HG03108 (cell line): ENCODE measurements around the gene FER1L5.

Experiments used
- ATAC-seq: cut with Tn5 transposase; IDR thresholded peaks from one replicate; pipeline ENCODE4 v1.9.1; 2021; ENCODE audit warnings: moderate library complexity; ENCODE audit not compliant: unreplicated experiment

FER1L5 gene

DNA sequence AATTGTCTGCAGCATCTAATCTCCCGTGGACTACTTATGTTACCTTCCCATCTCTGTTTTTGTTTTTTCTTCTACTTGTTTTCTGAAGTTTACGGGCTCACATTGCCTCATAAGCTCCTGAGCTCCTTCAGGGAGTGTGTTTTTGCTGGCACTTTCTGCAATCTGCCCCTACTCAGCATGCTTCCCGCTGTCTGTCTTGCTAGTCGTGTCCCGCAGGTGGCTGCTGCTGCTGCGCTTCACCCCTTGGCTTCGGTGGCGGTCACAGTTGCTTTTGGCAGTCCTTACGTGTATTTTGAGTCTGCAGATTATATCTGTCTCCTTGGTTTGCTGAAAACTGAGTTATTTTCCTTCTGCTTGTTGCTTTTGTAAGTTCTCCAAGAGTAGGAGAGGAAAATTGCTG is 37.3 kb downstream of the FER1L5 start:
- no peak for ATAC-seq

GRCh38 chr2:96680561-96681141 is 38.1 kb downstream of the FER1L5 start:
- ATAC-seq = no peak

GRCh38 chr2:96681540-96681939 is 39.0 kb downstream of the FER1L5 start:
- no peak for ATAC-seq

GRCh38 chr2:96683307-96683706 is 40.7 kb downstream of the FER1L5 start:
- ATAC-seq = no peak

- no peak for ATAC-seq
Observed at GRCh38 chr2:96683972-96684820, 41.6 kb downstream of the FER1L5 start.

DNA sequence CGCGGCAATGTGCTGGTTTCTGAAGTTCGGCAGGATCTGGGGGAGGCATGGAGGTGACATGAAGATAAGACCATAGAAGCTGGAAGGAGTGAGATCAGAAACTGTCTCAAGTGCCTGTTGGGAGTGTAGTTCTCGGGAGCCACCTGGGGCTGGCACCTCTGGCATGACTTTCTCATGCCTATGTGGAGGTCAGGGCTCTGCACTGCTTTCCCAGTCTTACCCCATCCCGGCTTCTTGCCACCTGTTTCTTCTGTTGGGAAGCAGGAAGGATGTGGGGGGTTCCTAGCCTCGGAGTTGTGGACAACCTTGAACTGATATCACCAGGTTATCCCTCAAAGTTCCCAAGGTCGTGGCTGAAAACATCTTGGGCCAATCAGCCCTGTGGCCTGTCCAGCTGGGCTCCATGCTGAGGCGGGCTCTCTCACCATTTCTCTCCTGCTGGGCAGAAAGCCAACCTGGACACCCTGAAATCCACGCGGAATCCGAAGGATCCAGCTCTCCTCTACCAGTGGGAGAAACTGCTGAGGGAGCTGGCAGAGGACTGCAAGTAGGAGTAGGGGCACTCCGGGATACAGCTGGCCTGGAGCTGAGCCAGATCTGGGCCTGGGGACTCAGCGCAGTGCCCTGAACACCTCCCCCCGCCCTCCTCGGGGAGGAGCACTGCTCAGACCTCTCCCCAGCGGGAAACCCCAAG is 42.5 kb downstream of the FER1L5 start:
- no peak for ATAC-seq

GRCh38 chr2:96685577-96686459 is 43.3 kb downstream of the FER1L5 start:
- no peak for ATAC-seq

DNA sequence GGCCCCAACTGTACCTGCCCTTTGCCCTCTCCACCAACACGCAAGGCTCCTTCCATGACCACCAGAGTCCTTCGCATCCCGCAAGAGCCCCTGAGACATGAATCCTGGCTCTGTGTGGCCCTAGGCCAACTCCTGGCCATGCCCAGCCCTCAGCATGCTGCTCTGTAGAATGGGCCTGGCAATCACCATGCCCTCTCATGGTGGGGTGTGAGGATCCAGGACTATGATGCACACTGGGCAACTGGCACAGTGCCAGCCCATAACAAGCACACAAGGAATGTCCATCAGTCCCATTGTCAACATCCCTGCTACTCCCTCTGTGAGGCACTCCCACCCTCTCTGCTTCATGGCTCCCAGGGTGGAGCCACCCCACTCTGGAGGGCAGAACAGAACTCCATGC is 44.7 kb downstream of the FER1L5 start:
- no peak for ATAC-seq

GRCh38 chr2:96687711-96688640 is 45.4 kb downstream of the FER1L5 start:
- no peak for ATAC-seq

- ATAC-seq = no peak
Observed at GRCh38 chr2:96688649-96689430, 46.3 kb downstream of the FER1L5 start.

- ATAC-seq = no peak
Observed at GRCh38 chr2:96689431-96689991, 46.9 kb downstream of the FER1L5 start.

GRCh38 chr2:96690306-96691021 is 47.9 kb downstream of the FER1L5 start:
- ATAC-seq = no peak

DNA sequence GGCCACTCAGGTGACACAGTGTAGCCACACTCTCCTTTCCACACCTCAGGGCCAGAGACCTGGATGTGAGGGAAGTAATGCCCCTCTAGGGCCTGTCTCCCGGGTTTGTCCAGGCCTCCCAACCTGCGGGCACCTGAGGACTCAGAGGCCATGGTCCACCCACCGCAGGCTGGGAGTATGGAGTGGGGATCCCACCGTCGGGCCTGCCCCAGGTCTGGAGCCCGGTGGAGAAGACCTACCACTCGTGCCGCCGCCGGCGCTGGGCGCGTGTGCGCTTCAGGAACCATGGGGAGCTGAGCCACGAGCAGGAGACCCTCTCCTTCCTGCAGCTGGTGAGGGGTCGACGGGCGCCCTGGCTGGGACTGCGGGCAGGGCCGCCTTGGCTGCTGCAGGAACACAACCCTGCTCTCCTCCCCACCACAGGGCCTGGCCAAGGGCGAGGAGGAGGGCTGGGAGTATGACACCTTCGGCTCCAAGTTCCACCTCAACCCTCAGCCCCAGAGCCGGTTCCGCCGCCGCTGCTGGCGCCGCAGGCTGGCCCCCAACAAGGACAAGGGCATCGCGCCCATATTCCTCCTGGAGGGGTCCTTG is 48.6 kb downstream of the FER1L5 start:
- no peak for ATAC-seq

GRCh38 chr2:96692094-96692971 is 49.8 kb downstream of the FER1L5 start:
- ATAC-seq = no peak

- no peak for ATAC-seq
Observed at GRCh38 chr2:96693286-96694200, 51.0 kb downstream of the FER1L5 start.

DNA sequence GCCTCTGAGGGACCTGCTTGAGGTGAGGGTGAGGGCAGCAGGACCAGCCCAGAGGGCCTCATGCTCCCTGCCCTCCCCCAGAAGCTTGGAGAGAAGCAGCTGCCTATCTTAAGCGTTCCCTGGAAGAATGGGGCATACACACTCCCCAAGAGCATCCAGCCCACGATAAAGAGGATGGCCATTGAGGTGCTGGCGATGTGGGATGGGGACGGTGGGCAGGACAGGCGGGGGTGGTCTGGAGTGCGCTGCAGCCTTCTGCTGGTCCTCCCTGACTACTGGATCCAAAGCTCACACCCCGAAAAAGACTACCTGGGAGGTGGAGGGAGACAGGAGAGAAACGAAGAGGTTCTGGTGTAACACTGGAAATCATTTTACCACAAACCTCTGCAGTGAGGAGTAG is 51.7 kb downstream of the FER1L5 start:
- no peak for ATAC-seq
